IMR-90 (cell line): ENCODE data around the gene CTNNA2. TPM values are rescaled to one million over a fixed set of nuclear protein-coding genes. Genes with fewer than 3 reads are reported as not detected.

Source experiments
- ATAC-seq: fragments of 200-7000 bp; cut with Tn5 transposase; 2 replicates; pipeline ENCODE4 v1.9.1; 2020; ENCODE audit warnings: low read depth, mild to moderate bottlenecking, moderate library complexity
- BruUV-seq: library from RNA; stranded (reverse); fragments of 400-500 nt; replicated peaks from 2 replicates; lab custom pipeline; 2021; lab: Mats Ljungman, UMichigan
- CTCF ChIA-PET: fragments of 300-600 bp; formaldehyde crosslinking; extraction: SDS; loops from one replicate; lab custom pipeline; 2021; ENCODE audit warnings: antibody characterized with exemption; lab: Yijun Ruan, JAX
- POLR2A ChIA-PET: fragments of 300-600 bp; sonication (Branson Sonifier 250); formaldehyde crosslinking; loops from one replicate; lab custom pipeline; 2022; ENCODE audit warnings: antibody characterized with exemption; ENCODE audit not compliant: unreplicated experiment; lab: Charles Lee
- DNase-seq: peaks from one replicate; pipeline ENCODE4 v3.0.0; 2013
- H2AFZ ChIP-seq: replicated peaks from 2 replicates; pipeline ENCODE3; 2013; ENCODE audit warnings: low read length, mild to moderate bottlenecking; ENCODE audit not compliant: poor library complexity
- H2AK5ac ChIP-seq: 2 replicates; pipeline ENCODE4 v1.6.1; 2013; ENCODE audit warnings: low read depth, low read length, inconsistent platforms
- H2AK9ac ChIP-seq: replicated peaks from 2 replicates; pipeline ENCODE3; 2013; ENCODE audit warnings: mild to moderate bottlenecking, low read depth, low read length, moderate library complexity; ENCODE audit not compliant: poor library complexity
- H2BK120ac ChIP-seq: 2 replicates; pipeline ENCODE4 v1.6.1; 2013; ENCODE audit warnings: low read depth, low read length, inconsistent platforms
- H2BK15ac ChIP-seq: 3 replicates; pipeline ENCODE4 v1.6.1; 2013; ENCODE audit warnings: low read depth, low read length, inconsistent platforms
- H2BK20ac ChIP-seq: 2 replicates; pipeline ENCODE4 v1.6.1; 2013; ENCODE audit warnings: low read depth, mild to moderate bottlenecking, inconsistent platforms, low read length, moderate library complexity
- H2BK5ac ChIP-seq: 2 replicates; pipeline ENCODE4 v1.6.1; 2013; ENCODE audit warnings: mild to moderate bottlenecking, low read depth, low read length, inconsistent platforms; ENCODE audit not compliant: poor library complexity, severe bottlenecking
- H3K14ac ChIP-seq: replicated peaks from 2 replicates; pipeline ENCODE4 v1.6.1; 2013; ENCODE audit warnings: low read depth, low read length, inconsistent platforms
- H3K18ac ChIP-seq: 2 replicates; pipeline ENCODE4 v1.6.1; 2013; ENCODE audit warnings: low read depth, low read length, control low read depth
- H3K23ac ChIP-seq: 2 replicates; pipeline ENCODE4 v1.6.1; 2013; ENCODE audit warnings: low read depth, low read length, inconsistent platforms
- H3K27ac ChIP-seq: 2 replicates; pipeline ENCODE4 v1.5.1; 2013; ENCODE audit warnings: mild to moderate bottlenecking, control low read depth, low read length; ENCODE audit not compliant: insufficient read depth
- H3K27me3 ChIP-seq: 2 replicates; pipeline ENCODE4 v1.6.1; 2013; ENCODE audit warnings: low read length; ENCODE audit not compliant: control insufficient read depth, insufficient read depth
- H3K36me3 ChIP-seq: 2 replicates; pipeline ENCODE4 v1.6.1; 2013; ENCODE audit warnings: low read length, mixed read lengths; ENCODE audit not compliant: control insufficient read depth, insufficient read depth
- H3K4ac ChIP-seq: 2 replicates; pipeline ENCODE4 v1.6.1; 2013; ENCODE audit warnings: low read depth, low read length, inconsistent platforms
- H3K4me1 ChIP-seq: 2 replicates; pipeline ENCODE4 v1.6.1; 2013; ENCODE audit warnings: low read length, mixed read lengths; ENCODE audit not compliant: control insufficient read depth, insufficient read depth
- H3K4me2 ChIP-seq: 2 replicates; pipeline ENCODE4 v1.6.1; 2013; ENCODE audit warnings: low read depth, mild to moderate bottlenecking, control low read depth, low read length, moderate library complexity
- H3K4me3 ChIP-seq: 2 replicates; pipeline ENCODE4 v1.5.1; 2013; ENCODE audit warnings: low read depth, mild to moderate bottlenecking, control low read depth, low read length, moderate library complexity; ENCODE audit not compliant: insufficient read depth
- H3K56ac ChIP-seq: 2 replicates; pipeline ENCODE4 v1.6.1; 2013; ENCODE audit warnings: low read length, inconsistent platforms; ENCODE audit not compliant: insufficient read depth; ENCODE audit errors: extremely low read depth
- H3K79me1 ChIP-seq, 2 experiments: 2 replicates each; pipeline ENCODE4 v1.6.1; 2013; ENCODE audit warnings: low read length in 2 of 2, inconsistent platforms in 1 of 2, low read depth in 1 of 2
- H3K9ac ChIP-seq: 2 replicates; pipeline ENCODE4 v1.6.1; 2013; ENCODE audit warnings: low read depth, low read length, control low read depth
- H3K9me1 ChIP-seq: 2 replicates; pipeline ENCODE4 v1.6.1; 2013; ENCODE audit warnings: low read length, inconsistent platforms; ENCODE audit not compliant: insufficient read depth
- H3K9me3 ChIP-seq: 2 replicates; pipeline ENCODE4 v1.6.1; 2013; ENCODE audit warnings: low read length; ENCODE audit not compliant: control insufficient read depth, insufficient read depth
- H4K20me1 ChIP-seq: 2 replicates; pipeline ENCODE4 v1.6.1; 2013; ENCODE audit warnings: low read length, inconsistent platforms; ENCODE audit not compliant: insufficient read depth
- H4K5ac ChIP-seq: 2 replicates; pipeline ENCODE4 v1.6.1; 2013; ENCODE audit warnings: mild to moderate bottlenecking, low read depth, low read length, control low read depth
- H4K8ac ChIP-seq, 2 experiments: 2 replicates each; pipeline ENCODE4 v1.6.1; 2013; ENCODE audit warnings: low read depth in 2 of 2, low read length in 2 of 2, control low read depth in 1 of 2, inconsistent platforms in 1 of 2
- H4K91ac ChIP-seq: 2 replicates; pipeline ENCODE4 v1.6.1; 2013; ENCODE audit warnings: low read depth, low read length, inconsistent platforms; ENCODE audit not compliant: insufficient read depth
- CHD1 ChIP-seq: IDR thresholded peaks from 2 replicates; pipeline ENCODE4 v1.6.1; 2012; ENCODE audit warnings: low read depth, low read length, improper control_type of control experiment
- RAD21 ChIP-seq: IDR thresholded peaks from 2 replicates; pipeline ENCODE4 v1.6.1; 2012; ENCODE audit warnings: low read length, improper control_type of control experiment
- WGBS, 2 experiments: methylation state at CpG; one replicate each; pipeline versions ENCODE4 v1.1.5 to v1.1.7; 2013; ENCODE audit warnings: missing lambda C conversion rate in 2 of 2; ENCODE audit not compliant: insufficient read length in 1 of 2; ENCODE audit errors: extremely low coverage in 2 of 2; 5-methylcytosine and 5-hydroxymethylcytosine counted together
- dilution Hi-C: fragments of 300-500 bp; cut with HindIII; formaldehyde crosslinking; loops from one replicate; pipeline ENCODE4 v1.14.3; 2018; ENCODE audit warnings: low sequenced_read_pairs; ENCODE audit not compliant: unreplicated experiment
- in situ Hi-C: fragments of 300-500 bp; cut with MboI; formaldehyde crosslinking; loops from 3 replicates; pipeline ENCODE4 v1.14.3; 2019; ENCODE audit warnings: low sequenced_read_pairs, inconsistent platforms, mixed read lengths
- intact Hi-C: fragments of 100-400 bp; cut with micrococcal nuclease; formaldehyde crosslinking; loops from 2 replicates; pipeline ENCODE4 v1.10.0; 2022
- polyA plus RNA-seq, 3 experiments: library from polyadenylated mRNA; depleted of rRNA; stranded (reverse); fragments of >200 nt; gene quantifications; 2 replicates each; pipeline ENCODE4 v1.2.3, GENCODE V29; 2012; ENCODE audit warnings: low replicate concordance in 1 of 3
- total RNA-seq: library from RNA; depleted of rRNA; stranded (reverse); fragments of >200 nt; gene quantifications from 2 replicates; pipeline ENCODE4 v1.2.3, GENCODE V29; 2012

CTNNA2 gene
- total and polyA plus RNA-seq, 2 of the 4 experiments (the other 2 are of a cell fraction): not detected

- Histone ChIP-seq H2BK15ac (no peak overlapping the region), H2BK120ac (no peak overlapping the region), H3K18ac (no peak overlapping the region), H2AK5ac (no peak overlapping the region), H3K9me3 (no peaks in the 10 kb centered on the region), H3K4me1 (peaks cover 12% of the 10 kb centered on the region), H3K14ac (no peak overlapping the region), H3K36me3 (no peaks in the 10 kb centered on the region), H3K9me1 (0 out of 2 replicates have a peak, but pooled peaks cover 3% of the 10 kb centered on the region), H3K79me1 (no peaks in the 10 kb centered on the region), H3K9ac (no peak overlapping the region), H3K27ac (no peak overlapping the region), H3K4me3 (no peak overlapping the region), H3K56ac (no peak overlapping the region), H4K8ac (no peak overlapping the region), H4K5ac (no peak overlapping the region), H3K23ac (no peak overlapping the region), H2AFZ (no peak overlapping the region), H4K91ac (no peak overlapping the region), H2AK9ac (no peak overlapping the region), H3K4ac (no peak overlapping the region), H3K27me3 (no peaks in the 10 kb centered on the region), H4K20me1 (no peaks in the 10 kb centered on the region), H2BK20ac (no peak overlapping the region), H2BK5ac (no peak overlapping the region), H3K4me2 (no peak overlapping the region)
- no peak for TF ChIP-seq RAD21
- TF ChIP-seq CHD1: no peak
- ChIA-PET POLR2A (no interaction called here), CTCF (interaction anchor here (1.3 to 4.2 kb wide), 4 partner anchors 12 to 167 kb away, joined by 3 to 27 read pairs (median 5); no protein-coding TSS in a partner anchor)
- BruUV-seq: no TSS peak
- WGBS, 2 experiments: 89% methylated on average over 2 of the region's 2 CpGs; no CpG with 5 or more reads in 1 of the 2 experiments
- no peak for ATAC-seq
- intact Hi-C loops: loop anchor here (2.0 to 5.0 kb wide), 2 partner anchors 120 to 427 kb away; no protein-coding TSS in a partner anchor
- DNase-seq: no peak
- dilution Hi-C loops: no loop called here
- in situ Hi-C loops: loop anchor here (25.0 kb wide), 1 partner anchor 440 kb away; no protein-coding TSS in a partner anchor
Observed at GRCh38 chr2:80071941-80072340, 559.1 kb downstream of the CTNNA2 start.
